ENCODE data around the gene MYOCD. TPM values are rescaled to one million over a fixed set of nuclear protein-coding genes. Genes with fewer than 3 reads are reported as not detected.

MYOCD gene
- total and polyA plus RNA-seq, 8 donors: 3.3 to 14.9 (median 10.8) TPM

DNA sequence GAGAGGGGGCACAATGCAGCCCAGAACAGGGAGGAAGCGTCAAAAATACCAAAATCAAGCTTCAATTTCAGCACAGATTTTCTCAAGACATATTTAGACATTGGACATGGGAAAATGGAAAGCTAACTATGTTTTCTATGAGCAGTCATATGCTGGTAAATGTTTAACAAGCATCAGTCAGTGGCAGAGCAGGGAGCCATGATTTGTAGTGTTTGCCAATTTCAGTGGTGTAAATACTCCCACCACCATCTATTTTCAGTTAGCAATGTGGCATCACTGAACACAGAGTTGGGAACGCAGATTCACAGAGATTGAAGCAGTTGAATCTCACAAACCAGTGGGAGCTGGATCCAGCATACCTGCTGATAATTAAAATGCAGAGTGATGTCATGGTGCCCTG is 24.6 kb upstream of the MYOCD start:
- H3K4me3 ChIP-seq: no peak overlapping the region
- TF ChIP-seq, protein P1, sequence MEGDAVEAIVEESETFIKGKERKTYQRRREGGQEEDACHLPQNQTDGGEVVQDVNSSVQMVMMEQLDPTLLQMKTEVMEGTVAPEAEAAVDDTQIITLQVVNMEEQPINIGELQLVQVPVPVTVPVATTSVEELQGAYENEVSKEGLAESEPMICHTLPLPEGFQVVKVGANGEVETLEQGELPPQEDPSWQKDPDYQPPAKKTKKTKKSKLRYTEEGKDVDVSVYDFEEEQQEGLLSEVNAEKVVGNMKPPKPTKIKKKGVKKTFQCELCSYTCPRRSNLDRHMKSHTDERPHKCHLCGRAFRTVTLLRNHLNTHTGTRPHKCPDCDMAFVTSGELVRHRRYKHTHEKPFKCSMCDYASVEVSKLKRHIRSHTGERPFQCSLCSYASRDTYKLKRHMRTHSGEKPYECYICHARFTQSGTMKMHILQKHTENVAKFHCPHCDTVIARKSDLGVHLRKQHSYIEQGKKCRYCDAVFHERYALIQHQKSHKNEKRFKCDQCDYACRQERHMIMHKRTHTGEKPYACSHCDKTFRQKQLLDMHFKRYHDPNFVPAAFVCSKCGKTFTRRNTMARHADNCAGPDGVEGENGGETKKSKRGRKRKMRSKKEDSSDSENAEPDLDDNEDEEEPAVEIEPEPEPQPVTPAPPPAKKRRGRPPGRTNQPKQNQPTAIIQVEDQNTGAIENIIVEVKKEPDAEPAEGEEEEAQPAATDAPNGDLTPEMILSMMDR (IDR thresholded peaks at IDR 0.05): no peak
- ATAC-seq (no peak), DNase-seq (no peak)
- H3K36me3 ChIP-seq: no peaks in the 10 kb centered on the region
- H3K27me3 ChIP-seq: no peaks in the 10 kb centered on the region
- intact Hi-C loops (cut with DNase I): no loop called here
- no peaks in the 10 kb centered on the region for H3K9me3 ChIP-seq
- H3K4me1 ChIP-seq: no peaks in the 10 kb centered on the region
- no peak overlapping the region for H3K27ac ChIP-seq

DNA sequence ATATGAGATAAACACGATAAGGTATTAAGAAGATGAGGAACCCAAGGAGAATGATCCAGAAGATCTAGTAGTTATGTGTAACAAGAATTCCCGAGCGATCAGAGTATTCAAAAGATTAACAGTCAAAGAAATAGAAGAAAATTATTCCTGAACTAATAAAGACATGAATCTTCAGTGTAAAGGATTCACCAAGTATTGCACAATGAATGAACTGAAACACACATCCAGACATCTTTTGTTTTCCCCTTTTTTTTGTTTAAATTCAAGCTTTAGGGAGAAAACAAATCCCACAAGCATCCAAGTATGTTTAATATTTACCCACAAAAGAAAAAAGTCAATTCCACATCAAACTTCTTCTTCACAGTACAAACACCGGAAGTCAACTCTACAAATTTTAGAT is 23.7 kb upstream of the MYOCD start:
- TF ChIP-seq, protein P1 (IDR thresholded peaks at IDR 0.05): no peak
- no peaks in the 10 kb centered on the region for H3K4me1 ChIP-seq
- no peaks in the 10 kb centered on the region for H3K27me3 ChIP-seq
- H3K27ac ChIP-seq: no peak overlapping the region
- no peaks in the 10 kb centered on the region for H3K9me3 ChIP-seq
- no peaks in the 10 kb centered on the region for H3K36me3 ChIP-seq
- H3K4me3 ChIP-seq: no peak overlapping the region
- ATAC-seq: no peak
- no peak for DNase-seq
- intact Hi-C loops (cut with DNase I): no loop called here

DNA sequence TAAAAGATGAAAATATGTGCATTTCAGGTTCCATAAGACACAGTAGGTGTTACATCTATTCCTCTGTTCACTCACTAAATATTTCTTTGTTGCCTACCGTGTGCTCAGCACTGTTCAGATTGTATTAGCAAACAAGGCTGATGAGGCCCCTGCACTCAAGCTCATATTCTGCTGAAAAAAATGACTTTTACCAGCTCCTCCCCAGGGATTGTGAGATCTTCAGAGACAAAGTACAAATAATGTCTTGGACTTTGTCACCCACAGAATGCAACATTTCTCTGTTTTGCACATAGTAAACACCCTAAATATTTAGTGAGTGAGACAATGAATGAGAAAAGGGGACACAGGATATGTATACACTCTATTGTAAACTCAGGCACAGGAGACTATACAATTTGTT is 21.9 kb upstream of the MYOCD start:
- DNase-seq: no peak
- ATAC-seq: no peak
- Histone ChIP-seq H3K27ac (no peak overlapping the region), H3K36me3 (no peaks in the 10 kb centered on the region), H3K9me3 (no peaks in the 10 kb centered on the region), H3K27me3 (peaks cover 0 to 8% of the 10 kb centered on the region in 2 donors), H3K4me1 (no peaks in the 10 kb centered on the region), H3K4me3 (no peak overlapping the region)
- TF ChIP-seq, protein P1 (IDR thresholded peaks at IDR 0.05): no peak
- intact Hi-C loops (cut with DNase I): no loop called here

DNA sequence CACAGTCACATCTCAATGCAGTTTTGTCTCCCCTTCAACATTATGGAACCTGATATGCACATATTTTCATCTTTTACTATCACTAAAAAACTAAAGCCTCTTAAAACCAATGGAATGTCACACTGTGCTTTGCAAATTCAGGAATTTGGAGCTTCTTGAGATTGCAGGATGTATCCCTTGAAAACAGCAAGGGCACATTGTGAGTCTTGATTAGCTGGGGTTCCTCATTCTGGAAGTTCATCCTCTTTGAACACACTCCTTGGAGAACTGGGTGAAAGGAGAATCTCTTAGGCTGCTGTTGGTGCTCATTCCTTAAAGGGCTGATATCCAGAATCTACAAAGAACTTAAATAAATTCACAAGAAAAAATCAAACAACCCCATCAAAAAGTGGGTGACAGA is 21.1 kb upstream of the MYOCD start:
- Histone ChIP-seq H3K4me1 (no peaks in the 10 kb centered on the region), H3K9me3 (no peaks in the 10 kb centered on the region), H3K27ac (no peak overlapping the region), H3K27me3 (peaks cover 0 to 14% of the 10 kb centered on the region in 2 donors), H3K36me3 (no peaks in the 10 kb centered on the region), H3K4me3 (no peak overlapping the region)
- ATAC-seq (no peak), DNase-seq (no peak)
- TF ChIP-seq, protein P1 (IDR thresholded peaks at IDR 0.05): no peak
- intact Hi-C loops (cut with DNase I): no loop called here

DNA sequence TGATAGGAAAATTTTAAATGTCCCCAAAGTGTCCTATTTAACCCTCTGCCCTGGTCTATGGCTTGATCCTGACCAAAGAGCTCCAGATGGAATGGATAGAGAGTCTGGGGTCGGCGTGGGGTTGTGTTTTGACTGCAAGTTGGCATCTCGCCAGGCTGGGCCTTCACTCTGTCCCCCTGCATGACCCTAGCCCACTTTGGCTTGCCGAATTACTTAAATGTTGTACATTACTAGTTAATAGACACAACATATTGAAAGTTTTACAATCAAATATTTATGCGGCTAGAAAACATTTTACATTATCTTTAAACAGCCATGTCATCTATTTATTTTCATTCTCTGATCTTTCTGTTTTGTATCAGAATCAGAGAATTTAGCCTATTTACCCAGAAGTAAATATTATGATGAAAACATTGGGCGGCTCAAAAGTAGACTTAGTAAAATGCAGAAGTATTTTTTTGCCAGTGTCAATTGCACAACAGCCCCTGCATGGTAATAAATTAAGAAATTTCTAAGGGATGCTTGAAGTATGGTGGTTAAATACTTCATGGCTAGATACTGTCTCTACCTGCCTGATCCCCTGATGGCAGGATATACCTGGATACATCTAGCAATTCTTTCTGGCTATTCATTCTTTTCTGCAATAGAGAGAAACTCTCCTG is 18.8 kb upstream of the MYOCD start:
- Histone ChIP-seq H3K4me1 (no peaks in the 10 kb centered on the region), H3K9me3 (no peaks in the 10 kb centered on the region), H3K27me3 (peaks cover 0 to 25% of the 10 kb centered on the region in 2 donors), H3K27ac (no peak overlapping the region), H3K4me3 (no peak overlapping the region), H3K36me3 (no peaks in the 10 kb centered on the region)
- TF ChIP-seq, protein P1 (IDR thresholded peaks at IDR 0.05): no peak
- DNase-seq (peak in 2 of 4 donors; percentile 59 to 66), ATAC-seq (no peak)
- intact Hi-C loops (cut with DNase I): no loop called here
